Ovary (tissue), 3 donors: ENCODE measurements around the gene POT1.

Source experiments
- POLR2A ChIP-seq: fragments of 450-650 bp; IDR thresholded peaks from one replicate; pipeline ENCODE4 v1.6.1; 2017; ENCODE audit warnings: antibody characterized with exemption, mild to moderate bottlenecking, moderate library complexity
- TF ChIP-seq, protein P1 (sequence below), 3 donors: fragments of 450-650 bp in 2 of 3; fragments of 200-600 bp in 1 of 3; IDR thresholded peaks; one replicate each; pipeline versions ENCODE4 v1.5.1 to v1.8.0; 2016 to 2022; ENCODE audit warnings: antibody characterized with exemption in 3 of 3, mild to moderate bottlenecking in 1 of 3
- donor health status: DM: no; HTN: no; CAD: no.

DNA sequence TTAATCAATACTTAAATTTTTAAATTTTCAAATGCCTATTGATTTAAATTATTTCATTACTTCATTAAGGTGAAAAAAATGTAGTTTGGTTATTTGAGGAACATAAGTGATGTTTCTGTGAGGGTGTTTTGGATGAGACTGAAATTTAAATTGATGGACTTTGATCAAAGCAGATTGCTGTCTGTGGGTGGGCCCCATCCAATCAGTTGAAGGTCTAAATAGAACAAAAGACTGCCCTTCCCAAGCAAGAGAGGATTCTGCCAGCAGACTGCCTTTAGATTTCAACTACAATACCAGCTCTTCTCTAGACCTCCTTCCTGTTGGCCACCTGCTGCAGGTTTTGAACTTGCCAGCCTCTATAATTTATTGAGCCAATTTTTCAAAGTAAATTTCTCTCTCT is 149.6 kb downstream of the POT1 start:
- TF ChIP-seq, protein P1, sequence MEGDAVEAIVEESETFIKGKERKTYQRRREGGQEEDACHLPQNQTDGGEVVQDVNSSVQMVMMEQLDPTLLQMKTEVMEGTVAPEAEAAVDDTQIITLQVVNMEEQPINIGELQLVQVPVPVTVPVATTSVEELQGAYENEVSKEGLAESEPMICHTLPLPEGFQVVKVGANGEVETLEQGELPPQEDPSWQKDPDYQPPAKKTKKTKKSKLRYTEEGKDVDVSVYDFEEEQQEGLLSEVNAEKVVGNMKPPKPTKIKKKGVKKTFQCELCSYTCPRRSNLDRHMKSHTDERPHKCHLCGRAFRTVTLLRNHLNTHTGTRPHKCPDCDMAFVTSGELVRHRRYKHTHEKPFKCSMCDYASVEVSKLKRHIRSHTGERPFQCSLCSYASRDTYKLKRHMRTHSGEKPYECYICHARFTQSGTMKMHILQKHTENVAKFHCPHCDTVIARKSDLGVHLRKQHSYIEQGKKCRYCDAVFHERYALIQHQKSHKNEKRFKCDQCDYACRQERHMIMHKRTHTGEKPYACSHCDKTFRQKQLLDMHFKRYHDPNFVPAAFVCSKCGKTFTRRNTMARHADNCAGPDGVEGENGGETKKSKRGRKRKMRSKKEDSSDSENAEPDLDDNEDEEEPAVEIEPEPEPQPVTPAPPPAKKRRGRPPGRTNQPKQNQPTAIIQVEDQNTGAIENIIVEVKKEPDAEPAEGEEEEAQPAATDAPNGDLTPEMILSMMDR (IDR thresholded peaks at IDR 0.05) = no peak
- no peak for TF ChIP-seq POLR2A
